Epithelial cell of proximal tubule (primary cell): ENCODE measurements around the gene NUP160. TPM values are rescaled to one million over a fixed set of nuclear protein-coding genes. Genes with fewer than 3 reads are reported as not detected.

Source experiments
- DNase-seq: peaks from one replicate; pipeline ENCODE4 v3.0.0-alpha.2; 2011; ENCODE audit warnings: low read depth
- H3K4me3 ChIP-seq: 2 replicates; pipeline ENCODE4 v1.5.1; 2011; ENCODE audit warnings: low read depth, mild to moderate bottlenecking, low read length
- CTCF ChIP-seq: conservative IDR thresholded peaks from 2 replicates; pipeline ENCODE4 v1.5.1; 2012; ENCODE audit warnings: low read depth, mild to moderate bottlenecking, low read length
- total RNA-seq: library from RNA; depleted of rRNA; stranded (reverse); fragments of >200 nt; gene quantifications from 2 replicates; pipeline ENCODE4 v1.2.3, GENCODE V29; 2015

The NUP160 gene
- total RNA-seq, 1 donor from 2014 or later, result 12.3 TPM

GRCh38 chr11:47860536-47860935 lies 12.4 kb upstream of the NUP160 start:
- no peak for DNase-seq
- no peak overlapping the region for H3K4me3 ChIP-seq
- no peak for TF ChIP-seq CTCF

GRCh38 chr11:47857892-47858543 lies 9.9 kb upstream of the NUP160 start:
- H3K4me3 ChIP-seq, result no peak overlapping the region
- DNase-seq, result peak; percentile 26
- no peak for TF ChIP-seq CTCF

GRCh38 chr11:47857485-47857884 lies 9.3 kb upstream of the NUP160 start:
- no peak for DNase-seq
- TF ChIP-seq CTCF, result no peak
- no peak overlapping the region for H3K4me3 ChIP-seq

GRCh38 chr11:47856186-47856585 lies 8.0 kb upstream of the NUP160 start:
- H3K4me3 ChIP-seq, result no peak overlapping the region
- no peak for DNase-seq
- TF ChIP-seq CTCF, result no peak

DNA sequence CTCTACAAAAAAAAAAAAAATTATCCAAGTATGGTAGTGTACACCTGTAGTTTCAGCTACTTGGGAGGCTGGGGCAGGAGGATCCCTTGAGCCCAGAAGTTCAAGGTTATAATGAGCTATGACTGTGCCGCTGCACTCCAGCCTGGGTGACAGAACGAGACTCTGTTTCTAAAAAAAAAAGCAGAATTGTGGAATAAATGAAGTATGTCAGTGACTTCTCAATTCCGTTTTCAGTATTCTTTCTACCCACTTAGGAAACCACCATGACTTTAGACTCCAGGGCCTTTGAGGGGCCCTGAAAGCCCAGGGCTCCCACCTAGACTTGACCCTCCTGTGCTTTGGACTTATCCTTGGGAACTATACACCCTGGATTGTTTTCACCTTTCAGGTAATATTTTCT lies 6.5 kb upstream of the NUP160 start:
- DNase-seq, result no peak
- no peak overlapping the region for H3K4me3 ChIP-seq
- no peak for TF ChIP-seq CTCF

DNA sequence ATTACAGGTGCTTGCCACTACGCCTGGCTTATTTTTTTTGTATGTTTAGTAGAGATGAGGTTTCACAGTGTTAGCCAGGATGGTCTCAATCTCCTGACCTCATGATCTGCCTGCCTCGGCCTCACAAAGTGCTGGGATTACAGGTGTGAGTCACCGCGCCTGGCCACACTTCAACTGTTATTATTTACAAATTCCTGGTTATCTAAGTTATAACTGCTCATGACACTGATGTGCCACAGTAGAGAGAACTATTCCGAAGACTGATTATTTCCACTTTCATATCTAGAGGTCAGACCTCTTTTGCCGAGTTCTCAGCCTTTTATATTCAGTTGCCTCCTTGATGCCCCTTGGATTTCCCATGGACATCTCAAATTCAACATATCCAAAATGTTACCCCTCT lies 3.9 kb upstream of the NUP160 start:
- no peak for DNase-seq
- no peak overlapping the region for H3K4me3 ChIP-seq
- no peak for TF ChIP-seq CTCF

GRCh38 chr11:47850337-47850736 lies 2.2 kb upstream of the NUP160 start:
- no peak for DNase-seq
- TF ChIP-seq CTCF, result no peak
- H3K4me3 ChIP-seq, result no peak overlapping the region
